ENCODE results near the gene ZNF488. TPM values are rescaled to one million over a fixed set of nuclear protein-coding genes. Genes with fewer than 3 reads are reported as not detected.

Gene ZNF488
- total and polyA plus RNA-seq, 10 of the 15 experiments (the other 5 are each of a cell fraction or from before 2014, with no cell fraction given) = not detected

- WGBS (ENCODE audit: insufficient coverage, insufficient replicate concordance, low lambda C conversion rate, missing lambda C conversion rate) = 35% methylated on average over 8 of the region's 8 CpGs
These were observed 49.4 kb downstream of the ZNF488 start for GRCh38 chr10:47334466-47335295.

More at GRCh38 chr10:47334466-47335295, 49.4 kb downstream of the ZNF488 start:
- FAIRE-seq (no peak), DNase-seq (ENCODE audit: low read depth, low spot score) (no peak), ATAC-seq (no peak)
- no peak overlapping the region for H3K4me2 ChIP-seq (ENCODE audit: control insufficient read depth, insufficient read depth)
- no peak overlapping the region for H3K4me3 ChIP-seq
- RAD21 ChIA-PET (ENCODE audit: unreplicated experiment) = no interaction called here
- no peak overlapping the region for H3K27ac ChIP-seq (ENCODE audit: control insufficient read depth, insufficient read depth)
- TF ChIP-seq HDAC2 (IDR thresholded peaks at IDR 0.05) (no peak), HDGF (IDR thresholded peaks at IDR 0.05) (no peak), SPI1 (IDR thresholded peaks at IDR 0.05; ENCODE audit: borderline replicate concordance, insufficient read depth, low read depth, low read length) (no peak), NFYA (IDR thresholded peaks at IDR 0.05; ENCODE audit: borderline replicate concordance, low read depth, low read length) (no peak), CREM (IDR thresholded peaks at IDR 0.05; ENCODE audit: low read depth) (no peak), KLF5 (IDR thresholded peaks at IDR 0.05; ENCODE audit: partially characterized antibody) (no peak), RUNX3 (IDR thresholded peaks at IDR 0.05; ENCODE audit: low read length) (no peak), MEF2B (IDR thresholded peaks at IDR 0.05; ENCODE audit: partially characterized antibody, poor library complexity, severe bottlenecking) (no peak), IRF4 (IDR thresholded peaks at IDR 0.05; ENCODE audit: low read depth, low read length) (no peak), CHD1 (IDR thresholded peaks at IDR 0.05; ENCODE audit: low read depth, low read length) (no peak), HDAC6 (IDR thresholded peaks at IDR 0.05; ENCODE audit: unreplicated experiment) (no peak), RAD51 (IDR thresholded peaks at IDR 0.05) (no peak), CBFB (IDR thresholded peaks at IDR 0.05; ENCODE audit: low read depth) (no peak), SRF (IDR thresholded peaks at IDR 0.05; ENCODE audit: low read depth in 2 of 2, low read length in 2 of 2) (no peak), ETV6 (conservative IDR thresholded peaks at IDR 0.05 in 1 of 2, IDR thresholded peaks at IDR 0.05 in 1 of 2; ENCODE audit: borderline replicate concordance in 1 of 2, low read depth in 1 of 2) (no peak), REST (IDR thresholded peaks at IDR 0.05; ENCODE audit: low read depth, low read length) (no peak)
- TF ChIP-seq, protein P1, sequence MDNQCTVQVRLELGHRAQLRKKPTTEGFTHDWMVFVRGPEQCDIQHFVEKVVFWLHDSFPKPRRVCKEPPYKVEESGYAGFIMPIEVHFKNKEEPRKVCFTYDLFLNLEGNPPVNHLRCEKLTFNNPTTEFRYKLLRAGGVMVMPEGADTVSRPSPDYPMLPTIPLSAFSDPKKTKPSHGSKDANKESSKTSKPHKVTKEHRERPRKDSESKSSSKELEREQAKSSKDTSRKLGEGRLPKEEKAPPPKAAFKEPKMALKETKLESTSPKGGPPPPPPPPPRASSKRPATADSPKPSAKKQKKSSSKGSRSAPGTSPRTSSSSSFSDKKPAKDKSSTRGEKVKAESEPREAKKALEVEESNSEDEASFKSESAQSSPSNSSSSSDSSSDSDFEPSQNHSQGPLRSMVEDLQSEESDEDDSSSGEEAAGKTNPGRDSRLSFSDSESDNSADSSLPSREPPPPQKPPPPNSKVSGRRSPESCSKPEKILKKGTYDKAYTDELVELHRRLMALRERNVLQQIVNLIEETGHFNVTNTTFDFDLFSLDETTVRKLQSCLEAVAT (IDR thresholded peaks at IDR 0.05) = no peak
- BruUV-seq (replicated peaks) = no TSS peak
- intact Hi-C loops (cut with micrococcal nuclease; ENCODE audit: unreplicated experiment) (no loop called here), in situ Hi-C loops (cut with MboI) (no loop called here)
- no peaks in the 10 kb centered on the region for H3K9me3 ChIP-seq (replicated peaks; ENCODE audit: control insufficient read depth, insufficient read depth, low read length)
- no peaks in the 10 kb centered on the region for H3K36me3 ChIP-seq (ENCODE audit: control insufficient read depth in 2 of 2, insufficient read depth in 2 of 2, low read length in 1 of 2)
- H3K79me2 ChIP-seq (ENCODE audit: control insufficient read depth, insufficient read depth, low read length) = no peaks in the 10 kb centered on the region
- no peak overlapping the region for H3K9ac ChIP-seq (ENCODE audit: control insufficient read depth, insufficient read depth, low read length)
- H2AFZ ChIP-seq (ENCODE audit: control insufficient read depth, low read depth, low read length) = no peak overlapping the region
- no peaks in the 10 kb centered on the region; a peak in 3 of 4 replicates for H3K27me3 ChIP-seq (replicated peaks in 1 of 2; ENCODE audit: control insufficient read depth in 2 of 2, insufficient read depth in 2 of 2, low read length in 1 of 2)
- SMC1A ChIA-PET (ENCODE audit: uncharacterized antibody, unreplicated experiment) = no interaction called here
- no peaks in the 10 kb centered on the region for H4K20me1 ChIP-seq (ENCODE audit: control insufficient read depth, insufficient read depth)
- CTCF ChIA-PET = no interaction called here
- POLR2A ChIA-PET = no interaction called here
- H3K4me1 ChIP-seq (ENCODE audit: control insufficient read depth, insufficient read depth, low read length) = no peaks in the 10 kb centered on the region
